Stimulated activated CD4-positive, alpha-beta T cell treated with anti-CD3 and anti-CD28 coated beads, TNF-alpha, amount 100 ng/mL, for 1 hour (primary cell): ENCODE measurements around the gene NECAB2.
"Not testable (repeated sequence)": the region's sequence is repeated elsewhere in the genome, so short reads cannot be mapped to it uniquely, and the experiment has no call there.

Source experiments
- DNase-seq, 3 donors: peaks; one replicate each; pipeline ENCODE4 v3.0.0-alpha.2; 2020; ENCODE audit warnings: low read depth in 3 of 3, low spot score in 1 of 3

NECAB2 gene

GRCh38 chr16:83935858-83936255 lies 32.2 kb upstream of the NECAB2 start:
- DNase-seq, result no peak

GRCh38 chr16:83936581-83937165 lies 31.4 kb upstream of the NECAB2 start:
- DNase-seq, result no peak

GRCh38 chr16:83937267-83937666 lies 30.8 kb upstream of the NECAB2 start:
- no peak for DNase-seq

GRCh38 chr16:83937922-83938885 lies 29.8 kb upstream of the NECAB2 start:
- no peak for DNase-seq

GRCh38 chr16:83939266-83939855 lies 28.7 kb upstream of the NECAB2 start:
- DNase-seq, result no peak

GRCh38 chr16:83940119-83940518 lies 27.9 kb upstream of the NECAB2 start:
- no peak for DNase-seq

- DNase-seq, result no peak
Observed at GRCh38 chr16:83940630-83941378, 27.2 kb upstream of the NECAB2 start.

GRCh38 chr16:83941546-83941945 lies 26.5 kb upstream of the NECAB2 start:
- not testable (repeated sequence) for DNase-seq

- no peak for DNase-seq
Observed at GRCh38 chr16:83942074-83942473, 26.0 kb upstream of the NECAB2 start.

- DNase-seq, result no peak
Observed at GRCh38 chr16:83942815-83943515, 25.1 kb upstream of the NECAB2 start.

GRCh38 chr16:83943516-83944050 lies 24.5 kb upstream of the NECAB2 start:
- DNase-seq, result no peak

- no peak for DNase-seq
Observed at GRCh38 chr16:83945587-83945986, 22.5 kb upstream of the NECAB2 start.

GRCh38 chr16:83946154-83946780 lies 21.8 kb upstream of the NECAB2 start:
- no peak for DNase-seq

- DNase-seq, result no peak
Observed at GRCh38 chr16:83946781-83947566, 21.1 kb upstream of the NECAB2 start.

GRCh38 chr16:83947642-83948234 lies 20.3 kb upstream of the NECAB2 start:
- no peak for DNase-seq

- DNase-seq, result no peak
Observed at GRCh38 chr16:83948914-83949723, 18.9 kb upstream of the NECAB2 start.

- DNase-seq, result no peak
Observed at GRCh38 chr16:83949724-83950001, 18.4 kb upstream of the NECAB2 start.

GRCh38 chr16:83950862-83951399 lies 17.1 kb upstream of the NECAB2 start:
- DNase-seq, result not testable (repeated sequence)
